Upper lobe of right lung (tissue), 1 donor: ENCODE measurements around the gene RCAN1. TPM values are rescaled to one million over a fixed set of nuclear protein-coding genes. Genes with fewer than 3 reads are reported as not detected.
A peak's percentile ranks its signal among the peaks of the same experiment; 100 is the strongest.

Source experiments
- ATAC-seq: fragments of 200-7000 bp; cut with Tn5 transposase; one replicate; pipeline ENCODE4 v1.9.1; 2020; ENCODE audit warnings: mild to moderate bottlenecking, moderate library complexity
- DNase-seq: peaks from one replicate; pipeline ENCODE4 v3.0.0-alpha.2; 2020
- H3K27ac ChIP-seq: fragments of 200-600 bp; one replicate; pipeline ENCODE4 v1.8.0; 2022
- H3K27me3 ChIP-seq: fragments of 200-600 bp; one replicate; pipeline ENCODE4 v1.8.0; 2022; ENCODE audit warnings: mild to moderate bottlenecking
- H3K36me3 ChIP-seq: fragments of 200-600 bp; one replicate; pipeline ENCODE4 v1.8.0; 2022
- H3K4me1 ChIP-seq: fragments of 200-600 bp; one replicate; pipeline ENCODE4 v1.8.0; 2022
- H3K4me3 ChIP-seq: fragments of 200-600 bp; one replicate; pipeline ENCODE4 v1.8.0; 2022; ENCODE audit warnings: mild to moderate bottlenecking
- H3K9me3 ChIP-seq: fragments of 200-600 bp; one replicate; pipeline ENCODE4 v1.8.0; 2022
- intact Hi-C: fragments of 100-400 bp; cut with DNase I; formaldehyde crosslinking; loops from one replicate; pipeline ENCODE4 v1.11.0; 2022
- total RNA-seq: library from RNA; stranded (reverse); fragmentation: NEBNext Ultra II Directional; extraction: Animal tissue kit (Norgen Biotek cat#: 25700); gene quantifications from one replicate; pipeline ENCODE4 v1.2.1, GENCODE V29; 2021
- TF ChIP-seq, protein P1 (sequence below): fragments of 200-600 bp; IDR thresholded peaks from one replicate; pipeline ENCODE4 v1.8.0; 2022; ENCODE audit warnings: antibody characterized with exemption
- donor health status: DM: no; HTN: yes; CAD: no; lungs with severe emphysema.

Gene RCAN1
- total RNA-seq, 1 donor from 2014 or later, result 26.9 TPM

DNA sequence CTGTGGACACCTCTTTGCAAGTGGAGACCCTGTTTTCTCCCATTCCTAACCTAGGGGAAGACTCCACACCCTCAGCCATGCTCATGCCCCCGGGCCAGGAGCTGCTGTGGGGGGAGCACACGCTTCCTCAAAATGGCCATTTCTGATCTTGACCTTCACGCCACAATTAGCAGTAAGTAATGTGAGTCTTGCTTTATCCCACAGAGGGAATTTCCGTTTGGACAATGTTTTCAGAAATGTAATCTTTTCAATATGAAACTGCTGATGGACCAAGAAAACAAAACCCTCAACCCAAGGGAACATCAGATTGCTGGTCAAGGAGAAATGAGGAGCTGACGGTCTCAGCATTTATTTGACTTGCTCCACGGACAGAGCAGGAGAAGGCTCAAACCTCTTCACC lies 94.6 kb downstream of the RCAN1 start:
- ATAC-seq (no peak), DNase-seq (no peak)
- Histone ChIP-seq H3K9me3 (no peaks in the 10 kb centered on the region), H3K27ac (peak overlapping the region; percentile 24), H3K4me1 (peaks cover 32% of the 10 kb centered on the region), H3K27me3 (no peaks in the 10 kb centered on the region), H3K36me3 (peaks cover 60% of the 10 kb centered on the region), H3K4me3 (no peak overlapping the region)
- TF ChIP-seq, protein P1, sequence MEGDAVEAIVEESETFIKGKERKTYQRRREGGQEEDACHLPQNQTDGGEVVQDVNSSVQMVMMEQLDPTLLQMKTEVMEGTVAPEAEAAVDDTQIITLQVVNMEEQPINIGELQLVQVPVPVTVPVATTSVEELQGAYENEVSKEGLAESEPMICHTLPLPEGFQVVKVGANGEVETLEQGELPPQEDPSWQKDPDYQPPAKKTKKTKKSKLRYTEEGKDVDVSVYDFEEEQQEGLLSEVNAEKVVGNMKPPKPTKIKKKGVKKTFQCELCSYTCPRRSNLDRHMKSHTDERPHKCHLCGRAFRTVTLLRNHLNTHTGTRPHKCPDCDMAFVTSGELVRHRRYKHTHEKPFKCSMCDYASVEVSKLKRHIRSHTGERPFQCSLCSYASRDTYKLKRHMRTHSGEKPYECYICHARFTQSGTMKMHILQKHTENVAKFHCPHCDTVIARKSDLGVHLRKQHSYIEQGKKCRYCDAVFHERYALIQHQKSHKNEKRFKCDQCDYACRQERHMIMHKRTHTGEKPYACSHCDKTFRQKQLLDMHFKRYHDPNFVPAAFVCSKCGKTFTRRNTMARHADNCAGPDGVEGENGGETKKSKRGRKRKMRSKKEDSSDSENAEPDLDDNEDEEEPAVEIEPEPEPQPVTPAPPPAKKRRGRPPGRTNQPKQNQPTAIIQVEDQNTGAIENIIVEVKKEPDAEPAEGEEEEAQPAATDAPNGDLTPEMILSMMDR, result no peak
- intact Hi-C loops, result no loop called here

- Histone ChIP-seq H3K36me3 (peaks cover 60% of the 10 kb centered on the region), H3K4me3 (no peak overlapping the region), H3K9me3 (no peaks in the 10 kb centered on the region), H3K4me1 (peaks cover 26% of the 10 kb centered on the region), H3K27me3 (no peaks in the 10 kb centered on the region), H3K27ac (peak overlapping the region; percentile 24)
- ATAC-seq, result no peak
- intact Hi-C loops, result no loop called here
- no peak for DNase-seq
- TF ChIP-seq, protein P1, result no peak
Measured at GRCh38 chr21:34519694-34520093, 95.2 kb downstream of the RCAN1 start.

DNA sequence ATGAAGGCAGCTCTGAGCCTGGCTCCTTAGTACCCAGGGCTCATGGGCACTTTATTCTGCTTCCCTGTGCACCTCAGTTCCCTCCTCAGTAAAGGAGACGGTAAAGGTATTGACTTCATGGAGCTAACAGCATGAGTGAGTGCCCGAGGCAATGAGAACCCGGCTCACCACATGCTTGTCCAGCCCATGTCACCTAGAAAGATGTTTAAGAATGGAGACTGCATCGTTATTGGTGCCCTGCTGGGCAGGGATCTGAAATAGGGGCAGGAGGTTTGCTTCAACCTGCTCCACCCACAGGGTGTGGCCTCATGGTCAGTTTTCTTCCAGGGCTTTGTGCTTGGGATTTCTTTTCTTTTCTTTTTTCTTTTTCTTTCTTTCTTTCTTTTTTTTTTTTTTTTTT lies 95.9 kb downstream of the RCAN1 start:
- H3K4me1 ChIP-seq, result peaks cover 24% of the 10 kb centered on the region
- no peak for DNase-seq
- H3K4me3 ChIP-seq, result no peak overlapping the region
- no peaks in the 10 kb centered on the region for H3K27me3 ChIP-seq
- ATAC-seq, result no peak
- H3K9me3 ChIP-seq, result no peaks in the 10 kb centered on the region
- TF ChIP-seq, protein P1, result no peak
- no peak overlapping the region for H3K27ac ChIP-seq
- intact Hi-C loops, result no loop called here
- H3K36me3 ChIP-seq, result peaks cover 60% of the 10 kb centered on the region

- no peak for ATAC-seq
- H3K27ac ChIP-seq, result no peak overlapping the region
Measured at GRCh38 chr21:34518301-34518700, 96.6 kb downstream of the RCAN1 start.

DNA sequence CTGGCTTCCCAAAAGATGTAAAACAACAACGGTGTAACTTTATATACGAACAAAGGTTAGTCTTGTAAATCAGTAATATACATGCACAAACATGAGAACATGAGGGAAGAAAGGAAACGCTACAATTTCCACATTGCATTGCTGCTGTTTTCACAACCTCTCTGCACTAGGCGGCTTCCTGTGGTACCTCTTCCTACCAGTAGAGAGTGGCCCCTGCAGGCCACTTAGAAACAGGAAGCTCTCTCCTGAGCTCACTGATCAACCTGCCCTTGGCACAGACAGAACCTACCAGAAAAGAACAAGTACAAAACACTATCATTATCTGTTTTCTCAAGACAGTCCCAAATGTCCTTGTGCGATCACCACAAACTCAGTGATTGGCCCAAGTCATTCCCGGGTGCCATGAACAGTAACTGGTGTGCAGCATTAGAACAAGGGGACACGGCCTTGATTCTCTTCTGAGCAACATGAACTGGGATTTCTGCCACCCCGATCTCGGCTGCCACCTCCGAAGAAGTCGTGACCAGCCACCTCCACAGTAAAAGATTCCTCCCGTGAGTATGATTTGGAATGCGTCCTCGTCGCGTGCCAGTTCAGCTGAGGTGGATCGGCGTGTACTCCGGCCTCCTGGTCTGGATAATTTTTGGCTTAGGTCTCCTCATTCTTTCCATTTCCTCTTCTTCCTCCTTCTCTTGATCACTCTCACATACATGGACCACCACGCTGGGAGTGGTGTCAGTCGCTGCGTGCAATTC lies 97.2 kb downstream of the RCAN1 start:
- ATAC-seq (peak; percentile 86), DNase-seq (no peak)
- Histone ChIP-seq H3K27ac (no peak overlapping the region), H3K27me3 (no peaks in the 10 kb centered on the region), H3K4me1 (peaks cover 20% of the 10 kb centered on the region), H3K4me3 (no peak overlapping the region), H3K9me3 (no peaks in the 10 kb centered on the region), H3K36me3 (peaks cover 60% of the 10 kb centered on the region)
- intact Hi-C loops, result no loop called here
- TF ChIP-seq, protein P1, result peak; percentile 37

More at GRCh38 chr21:34518301-34518700, 96.6 kb downstream of the RCAN1 start:
- peaks cover 60% of the 10 kb centered on the region for H3K36me3 ChIP-seq
- intact Hi-C loops, result no loop called here
- no peaks in the 10 kb centered on the region for H3K9me3 ChIP-seq
- TF ChIP-seq, protein P1, result no peak
- H3K4me1 ChIP-seq, result peaks cover 22% of the 10 kb centered on the region
- no peaks in the 10 kb centered on the region for H3K27me3 ChIP-seq
- no peak overlapping the region for H3K4me3 ChIP-seq
- no peak for DNase-seq
